SU-DHL-6 (cell line): ENCODE results near the gene NME4.

Source experiments
- H2AFZ ChIP-seq: fragments of 200-600 bp; sonication (generic); 2 replicates; pipeline ENCODE4 v1.6.1; 2014; ENCODE audit warnings: low read depth, mild to moderate bottlenecking, moderate library complexity, mixed read lengths, antibody characterized with exemption, low read length; ENCODE audit not compliant: severe bottlenecking
- H3F3A ChIP-seq: fragments of 200-600 bp; shearing (Covaris generic); 2 replicates; pipeline ENCODE4 v1.6.0; 2016; ENCODE audit warnings: antibody characterized with exemption, mild to moderate bottlenecking; ENCODE audit not compliant: insufficient read depth
- H3K27ac ChIP-seq: fragments of 200-600 bp; sonication (generic); 2 replicates; pipeline ENCODE4 v1.5.1; 2016; ENCODE audit warnings: low read depth, mild to moderate bottlenecking, low read length, moderate library complexity, mixed read lengths
- H3K27me3 ChIP-seq: fragments of 200-600 bp; sonication (generic), shearing (Covaris generic); 2 replicates; pipeline ENCODE4 v1.6.0; 2014; ENCODE audit warnings: mild to moderate bottlenecking, low read length
- H3K36me3 ChIP-seq: fragments of 200-600 bp; sonication (generic); 2 replicates; pipeline ENCODE4 v1.6.1; 2014; ENCODE audit warnings: mild to moderate bottlenecking, low read length, mixed read lengths
- H3K4me2 ChIP-seq: fragments of 300-600, 200-600 bp; shearing (Covaris generic), sonication (generic); 2 replicates; pipeline ENCODE4 v1.6.0; 2014; ENCODE audit warnings: low read length, low read depth, mild to moderate bottlenecking; ENCODE audit not compliant: poor library complexity, severe bottlenecking
- H3K4me3 ChIP-seq: fragments of 200-600 bp; sonication (generic); 2 replicates; pipeline ENCODE4 v1.5.1; 2014; ENCODE audit warnings: antibody characterized with exemption, low read length, mild to moderate bottlenecking, mixed read lengths; ENCODE audit not compliant: insufficient read depth, poor library complexity, severe bottlenecking
- H3K79me2 ChIP-seq: fragments of 200-600 bp; sonication (generic); 2 replicates; pipeline ENCODE4 v1.6.1; 2014; ENCODE audit warnings: mild to moderate bottlenecking, low read length, moderate library complexity; ENCODE audit not compliant: insufficient read depth
- H3K9ac ChIP-seq: fragments of 200-600 bp; sonication (generic); 2 replicates; pipeline ENCODE4 v1.7.0; 2014; ENCODE audit warnings: mild to moderate bottlenecking, low read length
- H3K9me2 ChIP-seq: fragments of 200-600 bp; sonication (generic); replicated peaks from 2 replicates; pipeline ENCODE4 v1.6.1; 2014; ENCODE audit warnings: low read length; ENCODE audit not compliant: insufficient read depth
- H3K9me3 ChIP-seq: fragments of 200-600 bp; sonication (generic); 2 replicates; pipeline ENCODE4 v1.6.1; 2014; ENCODE audit warnings: low read length, mixed read lengths; ENCODE audit not compliant: insufficient read depth
- H4K20me1 ChIP-seq: fragments of 200-600 bp; sonication (generic); 2 replicates; pipeline ENCODE4 v1.6.1; 2014; ENCODE audit warnings: low read depth, mild to moderate bottlenecking, antibody characterized with exemption, low read length, moderate library complexity, mixed read lengths
- EZH2phosphoT487 ChIP-seq: fragments of 200-600 bp; sonication (generic), shearing (Covaris generic); conservative IDR thresholded peaks from 2 replicates; pipeline ENCODE4 v1.6.1; 2018; ENCODE audit warnings: mild to moderate bottlenecking, antibody characterized with exemption, low read length, moderate library complexity, mixed read lengths
- TF ChIP-seq, protein P1 (sequence below): fragments of 200-600 bp; sonication (generic); IDR thresholded peaks from one replicate; pipeline ENCODE4 v1.5.1; 2017; ENCODE audit warnings: antibody characterized with exemption, mild to moderate bottlenecking, low read length, moderate library complexity; ENCODE audit not compliant: insufficient read depth, poor library complexity, severe bottlenecking

NME4 gene

DNA sequence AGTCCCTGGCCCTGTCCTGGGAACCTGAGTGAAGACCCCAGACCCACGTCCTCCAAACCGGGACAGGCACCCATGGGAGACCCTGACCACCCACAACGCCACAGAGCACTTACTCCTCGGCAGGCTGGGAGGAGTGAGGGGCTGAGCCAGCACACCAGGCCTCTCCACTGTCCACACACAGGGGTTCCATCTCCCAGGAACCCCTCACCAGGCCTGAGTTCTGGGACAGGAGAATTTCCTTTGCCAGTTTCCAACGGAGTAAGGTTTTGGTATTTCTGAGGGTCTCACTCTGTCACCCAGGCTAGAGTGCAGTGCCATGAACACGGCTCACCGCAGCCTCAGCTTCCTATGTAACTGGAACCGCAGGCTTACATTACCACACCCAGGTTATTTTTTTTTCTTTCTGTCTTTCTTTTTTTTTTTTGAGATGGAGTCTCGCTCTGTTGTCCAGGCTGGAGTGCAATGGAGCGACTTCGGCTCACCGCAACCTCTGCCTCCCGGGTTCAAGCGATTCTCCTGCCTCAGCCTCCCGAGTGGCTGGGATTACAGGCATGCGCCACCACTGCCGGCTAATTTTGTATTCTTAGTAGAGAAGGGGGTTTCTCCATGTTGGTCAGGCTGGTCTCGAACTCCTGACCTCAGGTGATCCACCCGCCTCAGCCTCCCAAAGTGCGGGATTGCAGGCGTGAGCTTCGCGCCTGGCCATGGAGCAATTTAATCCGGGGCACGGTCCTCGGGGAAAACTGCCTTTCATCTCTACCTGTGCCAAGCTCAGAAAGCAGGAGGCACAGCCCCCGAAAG, 16.8 kb upstream of the NME4 start:
- H3F3A ChIP-seq, result peaks cover 11% of the 10 kb centered on the region
- H3K4me2 ChIP-seq, result peak overlapping the region; percentile 65
- H3K27me3 ChIP-seq, result no peaks in the 10 kb centered on the region
- H3K9me3 ChIP-seq, result no peaks in the 10 kb centered on the region
- H3K9me2 ChIP-seq, result no peaks in the 10 kb centered on the region
- no peaks in the 10 kb centered on the region for H3K36me3 ChIP-seq
- H2AFZ ChIP-seq, result no peak overlapping the region
- no peaks in the 10 kb centered on the region for H4K20me1 ChIP-seq
- H3K9ac ChIP-seq, result no peak overlapping the region
- H3K79me2 ChIP-seq, result peaks cover 3% of the 10 kb centered on the region; the same call in 1 of the 2 replicates
- H3K4me3 ChIP-seq, result no peak overlapping the region
- H3K27ac ChIP-seq, result no peak overlapping the region
- no peak for TF ChIP-seq EZH2phosphoT487
- TF ChIP-seq, protein P1, sequence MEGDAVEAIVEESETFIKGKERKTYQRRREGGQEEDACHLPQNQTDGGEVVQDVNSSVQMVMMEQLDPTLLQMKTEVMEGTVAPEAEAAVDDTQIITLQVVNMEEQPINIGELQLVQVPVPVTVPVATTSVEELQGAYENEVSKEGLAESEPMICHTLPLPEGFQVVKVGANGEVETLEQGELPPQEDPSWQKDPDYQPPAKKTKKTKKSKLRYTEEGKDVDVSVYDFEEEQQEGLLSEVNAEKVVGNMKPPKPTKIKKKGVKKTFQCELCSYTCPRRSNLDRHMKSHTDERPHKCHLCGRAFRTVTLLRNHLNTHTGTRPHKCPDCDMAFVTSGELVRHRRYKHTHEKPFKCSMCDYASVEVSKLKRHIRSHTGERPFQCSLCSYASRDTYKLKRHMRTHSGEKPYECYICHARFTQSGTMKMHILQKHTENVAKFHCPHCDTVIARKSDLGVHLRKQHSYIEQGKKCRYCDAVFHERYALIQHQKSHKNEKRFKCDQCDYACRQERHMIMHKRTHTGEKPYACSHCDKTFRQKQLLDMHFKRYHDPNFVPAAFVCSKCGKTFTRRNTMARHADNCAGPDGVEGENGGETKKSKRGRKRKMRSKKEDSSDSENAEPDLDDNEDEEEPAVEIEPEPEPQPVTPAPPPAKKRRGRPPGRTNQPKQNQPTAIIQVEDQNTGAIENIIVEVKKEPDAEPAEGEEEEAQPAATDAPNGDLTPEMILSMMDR, result no peak

DNA sequence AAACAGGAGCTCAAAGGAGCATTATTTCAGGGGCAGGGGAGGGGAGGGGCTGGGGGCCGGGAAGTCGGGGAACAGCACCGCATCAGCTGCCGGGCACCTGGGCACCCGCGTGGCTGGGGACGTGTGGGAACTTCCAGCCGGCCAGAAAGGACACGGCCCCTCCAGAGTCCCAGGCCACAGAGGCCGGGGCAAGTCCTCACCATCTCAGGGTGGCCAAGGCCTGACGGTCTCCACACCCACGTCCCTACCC, 16.3 kb upstream of the NME4 start:
- Histone ChIP-seq H2AFZ (no peak overlapping the region), H3K4me3 (peak overlapping the region; percentile 88), H4K20me1 (no peaks in the 10 kb centered on the region), H3K4me2 (peak overlapping the region; percentile 65), H3F3A (peaks cover 11% of the 10 kb centered on the region), H3K36me3 (no peaks in the 10 kb centered on the region), H3K9me2 (no peaks in the 10 kb centered on the region), H3K9ac (peak overlapping the region; percentile 89), H3K9me3 (no peaks in the 10 kb centered on the region), H3K79me2 (peaks cover 3% of the 10 kb centered on the region; the same call in 1 of the 2 replicates), H3K27ac (no peak overlapping the region), H3K27me3 (no peaks in the 10 kb centered on the region)
- no peak for TF ChIP-seq EZH2phosphoT487
- TF ChIP-seq, protein P1, result no peak

DNA sequence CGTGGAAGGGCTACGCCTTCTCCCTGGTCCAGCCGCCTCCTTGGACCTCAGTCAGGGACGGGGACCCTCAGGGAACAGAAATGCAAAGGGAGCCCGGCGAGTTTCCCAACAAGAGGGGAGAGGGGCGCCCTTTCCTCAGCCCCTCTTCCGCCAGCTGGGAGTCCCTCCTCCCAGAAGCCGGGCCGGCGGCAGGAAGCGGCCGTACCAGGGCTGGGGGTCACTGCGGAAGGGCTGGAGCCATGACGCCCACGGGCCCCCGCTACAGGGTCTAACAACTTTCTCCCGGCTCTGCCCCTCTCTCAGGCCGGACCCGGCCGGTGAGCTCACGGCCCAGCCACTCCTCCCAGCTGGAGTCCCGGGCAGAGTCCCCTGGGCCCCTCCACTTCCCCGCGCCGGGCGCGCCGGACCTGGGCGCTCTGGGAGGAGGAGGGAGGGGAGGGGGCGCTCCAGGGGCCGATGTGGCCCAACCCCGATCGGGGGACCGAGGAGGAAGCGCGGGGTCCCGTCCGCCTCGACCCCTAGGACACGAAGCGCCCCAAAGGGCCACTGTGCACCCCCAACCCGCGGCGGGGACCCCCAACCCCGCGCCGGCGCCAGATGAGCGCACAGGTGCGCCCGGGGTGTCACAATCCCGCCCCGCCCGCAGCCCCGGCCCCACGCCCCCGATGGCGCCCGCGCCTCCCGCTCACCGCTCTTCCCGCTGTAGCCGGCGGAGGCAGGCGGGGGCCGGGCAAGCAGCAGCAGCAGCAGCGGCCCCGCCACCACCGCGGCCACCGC, 15.8 kb upstream of the NME4 start:
- Histone ChIP-seq H3K36me3 (no peaks in the 10 kb centered on the region), H3K27ac (peak overlapping the region; percentile 1; the same call in 1 of the 2 replicates)

More for the DNA sequence above, 15.8 kb upstream of the NME4 start:
- no peaks in the 10 kb centered on the region for H4K20me1 ChIP-seq
- no peaks in the 10 kb centered on the region for H3K9me3 ChIP-seq
- H3K9ac ChIP-seq, result peak overlapping the region; percentile 89
- H3K4me2 ChIP-seq, result peak overlapping the region; percentile 65
- TF ChIP-seq EZH2phosphoT487, result no peak
- TF ChIP-seq, protein P1, result no peak
- peaks cover 11% of the 10 kb centered on the region for H3F3A ChIP-seq
- H2AFZ ChIP-seq, result peak overlapping the region; percentile 66
- no peaks in the 10 kb centered on the region for H3K27me3 ChIP-seq
- H3K9me2 ChIP-seq, result no peaks in the 10 kb centered on the region
- H3K79me2 ChIP-seq, result peaks cover 3% of the 10 kb centered on the region; the same call in 1 of the 2 replicates
- H3K4me3 ChIP-seq, result peak overlapping the region; percentile 88
